GM19324 (cell line): ENCODE data around the gene OR2V1.
"Not testable (repeated sequence)": the region's sequence is repeated elsewhere in the genome, so short reads cannot be mapped to it uniquely, and the experiment has no call there.

Experiments
- ATAC-seq: cut with Tn5 transposase; IDR thresholded peaks from one replicate; pipeline ENCODE4 v1.9.1; 2021; ENCODE audit warnings: mild to moderate bottlenecking, moderate library complexity; ENCODE audit not compliant: unreplicated experiment, low FRiP score

OR2V1 gene

GRCh38 chr5:181104606-181105390 lies 26.2 kb downstream of the OR2V1 start:
- not testable (repeated sequence) for ATAC-seq

GRCh38 chr5:181104259-181104568 lies 26.8 kb downstream of the OR2V1 start:
- ATAC-seq, result not testable (repeated sequence)

GRCh38 chr5:181101930-181102674 lies 28.9 kb downstream of the OR2V1 start:
- not testable (repeated sequence) for ATAC-seq

- ATAC-seq, result not testable (repeated sequence)
Measured at GRCh38 chr5:181101030-181101641, 29.8 kb downstream of the OR2V1 start.

GRCh38 chr5:181100121-181100875 lies 30.7 kb downstream of the OR2V1 start:
- ATAC-seq, result no peak

- ATAC-seq, result no peak
Measured at GRCh38 chr5:181099602-181100086, 31.3 kb downstream of the OR2V1 start.

- ATAC-seq, result no peak
Measured at GRCh38 chr5:181098762-181099601, 32.0 kb downstream of the OR2V1 start.

- not testable (repeated sequence) for ATAC-seq
Measured at GRCh38 chr5:181097759-181098491, 33.0 kb downstream of the OR2V1 start.

GRCh38 chr5:181097383-181097753 lies 33.6 kb downstream of the OR2V1 start:
- ATAC-seq, result not testable (repeated sequence)

- ATAC-seq, result not testable (repeated sequence)
Measured at GRCh38 chr5:181096721-181097382, 34.1 kb downstream of the OR2V1 start.

- not testable (repeated sequence) for ATAC-seq
Measured at GRCh38 chr5:181095162-181095561, 35.8 kb downstream of the OR2V1 start.

GRCh38 chr5:181092428-181092827 lies 38.5 kb downstream of the OR2V1 start:
- ATAC-seq, result no peak

GRCh38 chr5:181088289-181088688 lies 42.7 kb downstream of the OR2V1 start:
- ATAC-seq, result no peak

- ATAC-seq, result no peak
Measured at GRCh38 chr5:181087309-181087708, 43.7 kb downstream of the OR2V1 start.

- no peak for ATAC-seq
Measured at GRCh38 chr5:181086884-181087205, 44.1 kb downstream of the OR2V1 start.

- ATAC-seq, result no peak
Measured at GRCh38 chr5:181086026-181086883, 44.7 kb downstream of the OR2V1 start.

GRCh38 chr5:181084621-181085195 lies 46.3 kb downstream of the OR2V1 start:
- ATAC-seq, result no peak
